GM21619 (cell line): ENCODE results near the gene SERINC5.
"Not testable (repeated sequence)": the region's sequence is repeated elsewhere in the genome, so short reads cannot be mapped to it uniquely, and the experiment has no call there.

Source experiments
- ATAC-seq: cut with Tn5 transposase; IDR thresholded peaks from one replicate; pipeline ENCODE4 v1.9.1; 2021; ENCODE audit not compliant: unreplicated experiment

The SERINC5 gene

DNA sequence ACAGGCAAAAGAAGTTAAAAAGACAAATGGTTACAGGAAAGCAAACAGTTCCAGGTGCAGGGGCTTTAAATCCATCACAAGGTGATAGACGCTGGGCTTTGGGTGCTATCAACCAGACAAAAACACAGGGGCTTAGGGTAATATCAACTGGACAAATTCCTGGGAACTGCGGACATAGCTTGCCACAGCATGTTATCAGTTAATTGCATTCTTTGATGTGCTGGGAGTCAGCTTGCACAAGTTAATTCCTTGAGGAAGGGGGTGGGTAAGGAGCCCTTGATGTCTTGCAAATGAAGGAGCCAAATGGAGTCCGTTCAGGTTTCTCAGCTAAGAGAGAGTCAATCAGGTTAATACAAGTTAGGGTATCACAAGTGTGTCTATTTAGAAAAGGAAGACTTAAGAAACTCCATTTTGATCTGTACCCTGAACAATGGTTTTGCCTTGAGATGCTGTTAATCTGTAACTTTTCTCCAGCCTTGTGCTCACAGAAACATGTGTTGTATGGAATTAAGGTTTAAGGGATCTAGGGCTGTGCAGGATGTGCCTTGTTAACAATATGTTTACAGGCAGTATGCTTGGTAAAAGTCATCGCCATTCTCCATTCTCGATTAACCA, 144.4 kb downstream of the SERINC5 start:
- ATAC-seq, result not testable (repeated sequence)

DNA sequence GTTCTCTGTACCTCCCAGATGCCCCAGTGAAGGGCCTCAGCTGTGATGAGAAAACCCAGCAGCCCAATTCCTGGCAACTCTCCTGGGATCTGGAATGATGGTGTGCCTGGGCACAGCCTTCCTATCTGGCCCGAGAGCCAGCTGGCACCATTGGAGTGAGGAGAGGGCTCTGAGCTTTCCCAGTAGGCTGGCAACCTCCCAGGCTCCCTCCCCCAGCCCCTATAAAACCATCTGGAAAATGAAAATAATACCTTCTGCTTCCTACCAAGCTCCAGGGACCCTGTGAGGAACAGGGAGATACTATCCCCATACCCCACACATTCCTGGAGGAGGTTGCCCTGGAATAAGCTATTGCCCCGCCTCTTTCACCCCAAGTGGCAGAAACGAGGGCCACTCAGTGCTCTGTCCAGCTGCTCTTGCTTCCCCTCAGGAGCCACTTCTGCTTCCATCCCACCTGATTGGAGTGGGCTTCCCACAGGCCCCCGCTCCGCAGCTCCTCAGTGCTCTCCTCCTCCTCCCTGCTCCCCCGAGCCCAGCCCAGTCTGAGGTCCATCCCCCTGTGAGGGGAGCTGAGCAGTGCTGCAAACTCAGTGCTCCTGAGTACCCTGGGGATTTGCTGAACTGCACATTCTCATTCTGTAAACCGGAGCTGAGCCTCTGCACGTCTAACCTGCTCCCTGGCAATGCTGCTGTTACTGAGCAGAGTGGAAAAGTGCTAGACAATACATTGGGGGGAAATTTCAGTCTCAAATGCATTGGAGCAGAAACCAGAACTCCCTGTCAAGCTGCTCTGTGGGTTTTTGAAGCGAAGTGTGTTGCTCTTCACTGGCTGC, 146.0 kb downstream of the SERINC5 start:
- ATAC-seq, result peak; percentile 53

DNA sequence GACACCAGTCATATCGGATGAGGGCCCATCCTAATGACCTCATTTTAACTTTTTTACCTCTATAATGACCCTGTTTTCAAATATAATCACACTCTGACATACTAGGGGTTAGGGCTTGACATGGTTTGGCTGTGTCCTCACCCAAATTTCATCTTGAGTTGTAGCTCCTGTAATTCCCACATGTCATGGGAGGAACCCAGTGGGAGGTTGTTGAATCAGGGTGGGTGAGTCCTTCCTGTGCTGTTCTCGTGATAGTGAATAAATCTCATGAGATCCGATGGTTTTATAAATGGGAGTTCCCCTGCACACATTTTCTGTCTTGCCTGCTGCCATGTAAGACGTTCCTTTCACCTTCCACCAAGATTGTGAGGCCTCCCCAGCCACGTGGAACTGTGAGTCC, 148.9 kb downstream of the SERINC5 start:
- no peak for ATAC-seq

DNA sequence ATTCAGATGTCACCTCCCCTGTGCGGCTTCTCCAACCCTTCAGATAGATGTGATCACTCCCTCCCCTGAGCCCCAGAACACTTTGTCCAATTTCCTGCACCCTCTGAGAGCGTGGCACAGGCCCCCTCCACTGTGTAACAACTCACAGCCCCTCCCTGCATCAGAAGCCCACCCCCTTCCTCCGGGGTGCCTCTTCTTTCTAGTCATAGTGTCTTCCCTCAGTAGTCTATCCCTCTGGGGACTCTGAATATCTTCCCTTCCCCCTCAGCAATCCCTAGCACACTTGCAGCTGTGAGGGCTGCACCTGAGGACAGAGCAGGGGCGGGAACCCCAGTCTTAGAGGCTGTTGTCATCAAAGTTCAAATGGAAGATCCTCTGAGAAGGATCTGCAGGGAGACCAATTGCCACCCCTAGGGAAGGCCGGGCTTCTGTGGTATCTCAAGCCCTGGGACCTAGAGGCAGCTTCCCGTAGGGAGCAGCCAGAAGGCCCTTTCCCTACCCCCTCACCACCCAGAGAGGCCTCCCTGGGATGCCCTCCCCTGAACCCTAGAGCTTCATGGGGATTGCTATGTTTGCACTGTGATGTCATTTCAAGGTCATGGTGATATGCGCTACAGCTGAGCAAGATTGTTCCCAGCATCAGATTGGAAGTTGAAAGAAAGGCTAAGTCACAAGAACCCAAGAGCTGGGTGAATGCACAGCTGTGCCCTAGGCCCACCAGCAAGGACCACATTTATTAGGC, 150.0 kb downstream of the SERINC5 start:
- ATAC-seq, result no peak

DNA sequence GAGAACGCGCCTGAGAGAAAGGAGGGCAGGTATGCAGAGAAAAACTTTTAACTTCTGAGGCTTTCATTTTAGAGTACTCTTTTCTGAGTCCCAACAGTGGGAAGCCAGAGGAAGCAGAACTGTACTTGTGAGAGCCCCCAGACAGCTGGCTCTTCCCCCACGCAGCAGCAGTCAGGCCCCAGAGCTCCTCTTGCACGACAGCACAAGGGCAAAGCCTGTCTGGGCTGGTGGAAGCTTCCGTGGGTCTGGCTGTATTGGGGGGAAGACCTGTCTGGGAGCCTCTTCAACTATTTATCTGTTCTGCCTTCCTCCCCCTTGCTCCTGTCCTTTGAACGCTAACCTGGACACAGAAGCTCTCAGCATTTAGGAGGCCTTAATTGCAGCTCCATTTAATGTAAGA, 152.5 kb downstream of the SERINC5 start:
- no peak for ATAC-seq

DNA sequence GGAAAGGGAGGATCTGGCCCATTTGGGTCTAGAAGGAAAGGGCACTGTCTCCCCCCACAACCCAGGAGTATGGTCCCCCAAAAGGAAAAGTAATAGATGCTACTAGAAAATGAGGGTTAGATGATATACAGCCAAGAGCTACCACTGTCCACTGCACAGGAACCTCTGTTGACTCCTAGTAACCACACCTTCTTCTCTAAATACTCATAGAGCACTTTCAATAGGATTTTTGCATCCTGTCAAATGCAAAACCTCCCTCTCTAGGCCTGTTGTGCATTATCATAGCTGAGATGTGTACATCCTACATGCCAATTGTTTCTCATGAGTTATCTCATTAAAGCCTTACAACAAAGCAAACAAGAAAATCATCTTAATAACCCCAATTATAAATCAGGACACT, 153.9 kb downstream of the SERINC5 start:
- ATAC-seq, result peak; percentile 67

DNA sequence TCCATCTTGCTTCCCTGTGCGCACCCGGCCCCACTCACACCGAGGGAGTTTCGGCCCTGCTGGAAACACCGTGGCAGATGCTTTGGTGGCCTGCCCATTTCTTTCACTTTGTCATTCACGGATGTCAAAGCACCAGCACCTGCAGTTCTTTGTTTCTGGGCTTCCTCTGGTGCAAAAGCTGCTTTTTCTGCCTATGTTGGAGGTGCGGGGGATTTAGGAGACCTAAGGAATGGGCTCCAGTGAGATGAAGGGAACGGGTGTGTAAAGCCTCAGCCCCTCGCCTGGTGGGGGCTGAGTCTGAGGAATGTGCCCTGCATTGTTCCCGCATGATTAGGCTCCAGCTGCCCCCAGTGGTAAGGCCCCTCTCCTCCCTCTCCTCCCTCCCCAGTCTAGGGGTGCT, 158.4 kb downstream of the SERINC5 start:
- ATAC-seq, result no peak

DNA sequence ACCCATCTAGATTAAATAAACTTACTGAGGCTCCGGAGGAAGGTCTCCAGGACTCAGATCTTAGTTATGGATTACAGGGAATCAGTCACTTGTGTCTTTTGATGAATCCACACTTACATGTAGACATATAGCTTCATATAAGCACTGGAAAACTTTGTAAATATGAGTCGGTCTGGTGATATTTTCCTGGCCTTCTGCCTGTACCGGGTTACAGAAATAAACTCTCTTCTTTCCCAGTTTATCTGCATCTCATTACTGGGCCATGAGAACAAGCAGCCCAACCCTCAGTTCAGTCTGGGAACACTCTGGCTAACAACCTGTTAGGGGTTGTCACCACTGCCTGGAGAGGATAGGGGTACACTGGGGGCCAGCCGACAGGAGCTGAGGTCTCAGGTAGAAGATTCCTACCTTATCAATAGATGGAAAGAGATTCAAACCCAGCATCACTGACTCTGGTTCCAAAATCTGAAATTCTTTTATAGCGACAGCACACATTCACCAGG, 161.6 kb downstream of the SERINC5 start:
- ATAC-seq, result no peak

DNA sequence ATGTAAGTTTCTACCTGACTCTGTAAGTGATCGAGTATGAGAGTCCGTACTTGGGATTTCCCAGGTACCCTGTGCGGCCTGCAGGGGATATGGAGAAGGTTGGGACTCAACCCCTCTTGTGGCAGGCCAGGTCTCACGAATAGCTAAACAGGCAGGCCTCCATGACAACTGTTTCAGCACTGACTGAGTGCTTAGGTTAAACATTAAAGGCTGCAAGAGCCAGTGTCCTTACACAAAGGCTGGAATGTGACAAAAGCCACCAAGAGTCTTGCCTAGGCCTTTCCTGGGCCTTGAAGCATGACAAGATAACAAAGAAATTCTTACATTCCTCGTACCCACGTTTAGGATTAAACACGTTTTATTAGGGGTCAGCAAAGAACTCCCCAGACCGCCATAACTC, 162.1 kb downstream of the SERINC5 start:
- no peak for ATAC-seq

DNA sequence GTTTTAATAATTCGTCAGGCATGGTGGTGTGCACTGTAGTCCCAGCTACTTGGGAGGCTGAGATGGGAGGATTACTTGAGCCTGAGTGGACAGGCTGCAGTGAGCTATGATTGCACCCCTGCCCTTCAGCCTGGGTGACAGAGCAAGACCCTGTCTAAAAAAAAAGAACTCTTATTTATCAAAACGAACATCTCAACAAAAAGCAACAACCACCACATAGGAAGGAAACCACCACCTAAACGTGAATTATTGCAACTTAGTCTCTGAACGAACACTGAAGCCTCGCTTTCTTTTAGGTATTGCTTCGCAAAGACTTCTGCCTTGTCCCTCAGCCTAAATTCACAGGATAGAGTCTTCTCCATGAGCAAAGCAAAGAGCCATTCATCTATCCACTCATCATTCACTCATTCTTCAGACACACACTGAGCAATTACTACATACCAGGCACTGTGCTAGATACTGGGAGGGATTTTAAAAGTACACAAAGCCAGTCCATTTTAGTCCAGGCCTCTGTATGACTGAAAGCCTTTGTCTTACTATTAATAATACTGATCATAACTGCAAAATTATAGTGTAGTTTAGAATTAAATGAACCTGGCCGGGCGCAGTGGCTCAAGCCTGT, 163.3 kb downstream of the SERINC5 start:
- ATAC-seq, result no peak

DNA sequence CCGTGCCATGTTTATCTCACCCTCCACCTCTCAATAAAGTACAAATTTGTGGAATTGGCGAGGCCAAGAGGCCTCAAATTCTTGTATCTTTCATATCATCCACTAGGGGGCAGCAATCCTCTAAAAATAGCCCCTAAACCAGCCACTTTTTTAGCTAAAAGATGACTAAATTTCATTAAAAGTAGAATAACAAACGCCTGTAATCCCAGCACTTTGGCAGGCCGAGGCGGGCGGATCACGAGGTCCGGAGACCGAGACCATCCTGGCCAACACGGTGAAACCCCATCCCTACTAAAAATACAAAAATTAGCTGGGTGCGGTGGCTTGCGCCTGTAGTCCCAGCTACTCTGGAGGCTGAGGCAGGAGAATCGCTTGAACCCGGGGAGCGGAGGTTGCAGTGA, 164.1 kb downstream of the SERINC5 start:
- ATAC-seq, result not testable (repeated sequence)

DNA sequence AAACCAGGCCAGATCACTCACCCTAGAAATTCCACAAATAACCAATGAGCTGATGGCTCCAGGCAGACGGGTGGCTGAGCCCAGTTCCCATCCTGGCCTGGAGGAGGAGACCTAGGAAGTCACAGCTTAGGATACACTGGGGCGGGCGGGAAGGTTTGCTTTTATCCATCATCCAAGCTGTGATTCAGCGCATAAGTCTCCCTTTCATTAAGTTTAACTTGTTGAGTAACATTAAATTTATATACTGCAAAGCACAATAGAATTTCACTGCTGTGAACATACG, 165.0 kb downstream of the SERINC5 start:
- no peak for ATAC-seq

DNA sequence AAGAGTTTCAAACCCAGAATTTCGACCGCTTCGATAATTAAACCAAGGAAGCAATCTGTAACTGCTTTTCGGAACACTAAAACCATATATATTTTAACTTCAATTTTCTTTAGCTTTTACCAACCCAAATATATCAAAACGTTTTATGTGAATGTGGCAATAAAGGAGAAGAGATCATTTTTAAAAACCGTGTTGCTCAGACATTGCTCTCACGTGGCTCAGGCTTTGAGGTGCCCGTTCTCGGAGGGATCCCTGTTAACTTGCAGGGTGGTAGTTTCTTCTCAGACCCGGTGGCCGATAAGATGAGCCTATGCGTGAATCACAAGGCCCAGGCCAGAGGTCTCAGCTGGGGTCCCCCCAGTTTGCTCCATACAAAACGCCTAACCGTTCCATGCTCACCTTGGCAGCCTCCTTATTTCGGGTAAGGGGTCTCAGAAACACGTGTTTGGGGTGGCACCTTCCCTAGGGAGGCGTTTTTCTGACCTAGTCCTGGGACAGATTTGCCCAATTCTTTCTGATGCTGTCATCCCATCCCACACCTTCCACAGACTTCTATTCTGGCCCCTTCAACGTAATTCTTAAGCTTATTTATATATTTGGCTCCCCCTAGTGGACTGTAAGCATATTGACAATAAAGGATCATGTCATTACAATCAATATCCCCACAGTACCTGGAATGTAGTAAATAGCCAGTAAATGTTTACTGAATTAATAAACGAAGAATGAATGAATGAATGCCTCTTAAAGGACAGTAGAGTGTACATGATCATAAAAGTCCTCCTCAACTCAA, 172.6 kb downstream of the SERINC5 start:
- peak; percentile 69 for ATAC-seq

DNA sequence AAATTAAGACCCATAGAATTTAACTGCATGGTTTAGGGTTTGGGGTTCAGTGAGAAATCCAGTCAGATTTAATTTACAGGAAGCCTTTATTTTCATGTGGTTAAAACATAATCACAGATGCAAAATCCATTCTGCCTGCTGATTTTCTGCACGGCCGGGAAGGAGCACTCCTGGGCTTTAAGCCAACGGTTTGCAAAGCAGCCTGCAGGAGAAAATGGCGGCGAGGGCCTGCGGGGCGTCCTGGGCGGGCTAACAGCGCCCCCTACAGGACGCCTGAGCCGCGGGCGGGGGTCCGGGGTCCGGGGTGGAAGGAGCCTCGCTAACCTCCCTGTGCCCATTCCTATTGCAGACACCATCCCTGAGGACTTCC, 173.1 kb downstream of the SERINC5 start:
- no peak for ATAC-seq

DNA sequence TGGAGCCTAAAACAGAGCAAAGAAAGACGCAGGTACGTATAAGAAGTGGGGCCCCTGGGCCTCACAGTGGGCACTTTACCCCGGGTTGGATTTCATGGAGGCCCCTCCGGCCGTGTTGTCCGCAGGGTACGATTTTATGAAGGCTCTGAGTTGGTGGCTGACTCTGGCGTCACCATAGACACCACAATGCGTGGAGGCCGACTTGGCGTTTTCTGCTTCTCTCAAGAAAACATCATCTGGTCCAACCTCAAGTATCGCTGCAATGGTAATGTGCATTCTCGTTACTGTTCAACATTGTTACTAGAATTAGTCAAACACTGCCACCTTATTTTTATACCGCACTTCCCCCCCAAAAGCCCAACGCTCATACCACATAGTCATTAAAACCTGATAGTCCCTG, 173.6 kb downstream of the SERINC5 start:
- no peak for ATAC-seq

DNA sequence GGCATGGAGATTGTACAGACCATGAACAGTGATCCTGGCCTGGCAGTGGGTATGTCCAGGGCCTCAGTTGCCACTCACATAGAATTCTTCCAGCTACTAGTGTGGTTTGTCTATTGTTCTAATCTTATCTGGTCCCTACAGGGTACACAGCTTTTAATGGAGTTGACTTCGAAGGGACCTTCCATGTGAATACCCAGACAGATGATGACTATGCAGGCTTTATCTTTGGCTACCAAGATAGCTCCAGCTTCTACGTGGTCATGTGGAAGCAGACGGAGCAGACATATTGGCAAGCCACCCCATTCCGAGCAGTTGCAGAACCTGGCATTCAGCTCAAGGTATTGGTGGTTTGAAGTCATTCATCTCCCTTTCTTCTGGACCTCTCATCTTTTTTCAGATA, 176.9 kb downstream of the SERINC5 start:
- no peak for ATAC-seq

DNA sequence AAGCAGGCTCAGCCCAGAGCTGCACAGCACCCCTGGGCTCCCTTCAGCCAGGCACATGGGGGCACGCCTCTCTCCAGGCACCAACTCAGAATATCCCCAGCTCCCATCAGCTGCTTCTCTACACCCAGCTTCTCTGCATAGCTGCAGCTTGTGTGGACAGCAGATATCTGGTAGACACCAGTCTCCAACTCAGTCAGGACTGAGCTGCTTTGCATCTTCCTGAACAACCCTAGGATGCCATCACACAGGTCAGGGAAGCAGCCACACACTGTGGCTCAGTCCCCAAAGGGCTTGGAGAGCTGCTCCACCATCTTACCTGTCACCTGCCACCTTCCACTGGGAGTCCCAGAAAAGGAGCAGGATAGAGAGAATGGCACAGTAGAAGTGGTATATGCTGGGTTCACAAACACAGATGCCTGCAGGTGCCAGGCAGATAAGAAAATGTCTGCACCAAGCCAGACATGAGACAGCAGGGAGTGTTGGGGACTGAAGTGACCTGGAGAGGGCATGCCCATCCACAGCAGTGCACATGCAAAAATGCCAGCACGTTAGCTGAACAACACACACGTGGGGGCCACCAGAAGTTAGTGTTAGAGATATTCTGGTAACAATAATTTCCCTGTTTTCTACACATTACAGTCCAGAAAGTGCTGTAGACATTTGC, 178.7 kb downstream of the SERINC5 start:
- ATAC-seq, result no peak

DNA sequence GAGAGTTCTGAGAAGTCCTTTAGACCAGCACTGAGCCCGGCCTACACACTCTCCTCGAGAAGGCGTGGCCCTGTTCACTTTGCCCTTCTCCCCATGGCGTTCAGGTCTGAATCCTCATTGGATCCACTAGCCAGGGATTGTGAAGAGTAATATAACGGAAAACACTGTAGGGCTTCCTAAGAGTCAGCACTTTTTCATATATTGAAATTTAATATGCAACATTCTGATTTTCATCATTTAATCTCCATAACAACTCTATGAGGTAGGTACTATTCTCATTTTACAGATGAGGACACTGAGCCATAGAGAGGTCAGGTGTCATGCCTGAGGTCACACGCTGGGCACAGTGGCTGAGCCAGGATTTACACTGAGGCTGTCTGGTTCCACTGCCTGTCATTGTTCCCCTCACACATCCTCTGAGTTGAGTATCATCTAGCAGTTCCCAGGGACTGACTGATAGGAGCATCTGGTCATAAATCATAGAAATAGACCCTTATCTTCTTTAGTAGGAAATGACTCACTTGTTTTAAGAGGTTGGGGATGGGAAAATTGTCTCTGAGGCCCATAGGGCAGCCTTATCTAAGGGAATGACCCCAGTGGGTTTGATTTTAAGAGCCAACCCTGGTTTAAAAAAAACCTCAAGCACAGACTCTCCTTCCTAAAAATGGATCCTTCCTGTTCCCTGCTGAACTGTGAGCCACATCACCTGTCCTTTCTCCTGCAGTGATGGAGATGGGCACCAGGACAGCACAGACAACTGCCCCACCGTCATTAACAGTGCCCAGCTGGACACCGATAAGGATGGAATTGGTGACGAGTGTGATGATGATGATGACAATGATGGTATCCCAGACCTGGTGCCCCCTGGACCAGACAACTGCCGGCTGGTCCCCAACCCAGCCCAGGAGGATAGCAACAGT, 179.5 kb downstream of the SERINC5 start:
- ATAC-seq, result no peak
